IMR-90 (cell line): ENCODE data around the gene TP53I11. TPM values are rescaled to one million over a fixed set of nuclear protein-coding genes. Genes with fewer than 3 reads are reported as not detected.

Source experiments
- ATAC-seq: fragments of 200-7000 bp; cut with Tn5 transposase; 2 replicates; pipeline ENCODE4 v1.9.1; 2020; ENCODE audit warnings: low read depth, mild to moderate bottlenecking, moderate library complexity
- BruUV-seq: library from RNA; stranded (reverse); fragments of 400-500 nt; replicated peaks from 2 replicates; lab custom pipeline; 2021; lab: Mats Ljungman, UMichigan
- CTCF ChIA-PET: fragments of 300-600 bp; formaldehyde crosslinking; extraction: SDS; loops from one replicate; lab custom pipeline; 2021; ENCODE audit warnings: antibody characterized with exemption; lab: Yijun Ruan, JAX
- POLR2A ChIA-PET: fragments of 300-600 bp; sonication (Branson Sonifier 250); formaldehyde crosslinking; loops from one replicate; lab custom pipeline; 2022; ENCODE audit warnings: antibody characterized with exemption; ENCODE audit not compliant: unreplicated experiment; lab: Charles Lee
- DNase-seq: peaks from one replicate; pipeline ENCODE4 v3.0.0; 2013
- H2AFZ ChIP-seq: replicated peaks from 2 replicates; pipeline ENCODE3; 2013; ENCODE audit warnings: low read length, mild to moderate bottlenecking; ENCODE audit not compliant: poor library complexity
- H2AK5ac ChIP-seq: 2 replicates; pipeline ENCODE4 v1.6.1; 2013; ENCODE audit warnings: low read depth, low read length, inconsistent platforms
- H2AK9ac ChIP-seq: replicated peaks from 2 replicates; pipeline ENCODE3; 2013; ENCODE audit warnings: mild to moderate bottlenecking, low read depth, low read length, moderate library complexity; ENCODE audit not compliant: poor library complexity
- H2BK120ac ChIP-seq: 2 replicates; pipeline ENCODE4 v1.6.1; 2013; ENCODE audit warnings: low read depth, low read length, inconsistent platforms
- H2BK15ac ChIP-seq: 3 replicates; pipeline ENCODE4 v1.6.1; 2013; ENCODE audit warnings: low read depth, low read length, inconsistent platforms
- H2BK20ac ChIP-seq: 2 replicates; pipeline ENCODE4 v1.6.1; 2013; ENCODE audit warnings: low read depth, mild to moderate bottlenecking, inconsistent platforms, low read length, moderate library complexity
- H2BK5ac ChIP-seq: 2 replicates; pipeline ENCODE4 v1.6.1; 2013; ENCODE audit warnings: mild to moderate bottlenecking, low read depth, low read length, inconsistent platforms; ENCODE audit not compliant: poor library complexity, severe bottlenecking
- H3K14ac ChIP-seq: replicated peaks from 2 replicates; pipeline ENCODE4 v1.6.1; 2013; ENCODE audit warnings: low read depth, low read length, inconsistent platforms
- H3K18ac ChIP-seq: 2 replicates; pipeline ENCODE4 v1.6.1; 2013; ENCODE audit warnings: low read depth, low read length, control low read depth
- H3K23ac ChIP-seq: 2 replicates; pipeline ENCODE4 v1.6.1; 2013; ENCODE audit warnings: low read depth, low read length, inconsistent platforms
- H3K27ac ChIP-seq: 2 replicates; pipeline ENCODE4 v1.5.1; 2013; ENCODE audit warnings: mild to moderate bottlenecking, control low read depth, low read length; ENCODE audit not compliant: insufficient read depth
- H3K27me3 ChIP-seq: 2 replicates; pipeline ENCODE4 v1.6.1; 2013; ENCODE audit warnings: low read length; ENCODE audit not compliant: control insufficient read depth, insufficient read depth
- H3K36me3 ChIP-seq: 2 replicates; pipeline ENCODE4 v1.6.1; 2013; ENCODE audit warnings: low read length, mixed read lengths; ENCODE audit not compliant: control insufficient read depth, insufficient read depth
- H3K4ac ChIP-seq: 2 replicates; pipeline ENCODE4 v1.6.1; 2013; ENCODE audit warnings: low read depth, low read length, inconsistent platforms
- H3K4me1 ChIP-seq: 2 replicates; pipeline ENCODE4 v1.6.1; 2013; ENCODE audit warnings: low read length, mixed read lengths; ENCODE audit not compliant: control insufficient read depth, insufficient read depth
- H3K4me2 ChIP-seq: 2 replicates; pipeline ENCODE4 v1.6.1; 2013; ENCODE audit warnings: low read depth, mild to moderate bottlenecking, control low read depth, low read length, moderate library complexity
- H3K4me3 ChIP-seq: 2 replicates; pipeline ENCODE4 v1.5.1; 2013; ENCODE audit warnings: low read depth, mild to moderate bottlenecking, control low read depth, low read length, moderate library complexity; ENCODE audit not compliant: insufficient read depth
- H3K56ac ChIP-seq: 2 replicates; pipeline ENCODE4 v1.6.1; 2013; ENCODE audit warnings: low read length, inconsistent platforms; ENCODE audit not compliant: insufficient read depth; ENCODE audit errors: extremely low read depth
- H3K79me1 ChIP-seq, 2 experiments: 2 replicates each; pipeline ENCODE4 v1.6.1; 2013; ENCODE audit warnings: low read length in 2 of 2, inconsistent platforms in 1 of 2, low read depth in 1 of 2
- H3K9ac ChIP-seq: 2 replicates; pipeline ENCODE4 v1.6.1; 2013; ENCODE audit warnings: low read depth, low read length, control low read depth
- H3K9me1 ChIP-seq: 2 replicates; pipeline ENCODE4 v1.6.1; 2013; ENCODE audit warnings: low read length, inconsistent platforms; ENCODE audit not compliant: insufficient read depth
- H3K9me3 ChIP-seq: 2 replicates; pipeline ENCODE4 v1.6.1; 2013; ENCODE audit warnings: low read length; ENCODE audit not compliant: control insufficient read depth, insufficient read depth
- H4K20me1 ChIP-seq: 2 replicates; pipeline ENCODE4 v1.6.1; 2013; ENCODE audit warnings: low read length, inconsistent platforms; ENCODE audit not compliant: insufficient read depth
- H4K5ac ChIP-seq: 2 replicates; pipeline ENCODE4 v1.6.1; 2013; ENCODE audit warnings: mild to moderate bottlenecking, low read depth, low read length, control low read depth
- H4K8ac ChIP-seq, 2 experiments: 2 replicates each; pipeline ENCODE4 v1.6.1; 2013; ENCODE audit warnings: low read depth in 2 of 2, low read length in 2 of 2, control low read depth in 1 of 2, inconsistent platforms in 1 of 2
- H4K91ac ChIP-seq: 2 replicates; pipeline ENCODE4 v1.6.1; 2013; ENCODE audit warnings: low read depth, low read length, inconsistent platforms; ENCODE audit not compliant: insufficient read depth
- CEBPB ChIP-seq: IDR thresholded peaks from 2 replicates; pipeline ENCODE4 v1.6.1; 2012; ENCODE audit warnings: low read depth, low read length, improper control_type of control experiment
- CHD1 ChIP-seq: IDR thresholded peaks from 2 replicates; pipeline ENCODE4 v1.6.1; 2012; ENCODE audit warnings: low read depth, low read length, improper control_type of control experiment
- CTCF ChIP-seq: conservative IDR thresholded peaks from 2 replicates; pipeline ENCODE4 v1.5.1; 2012; ENCODE audit warnings: mild to moderate bottlenecking, low read depth, low read length, improper control_type of control experiment
- FOS ChIP-seq: fragments of 150-350 bp; IDR thresholded peaks from 2 replicates; pipeline ENCODE4 v1.6.1; 2016; ENCODE audit warnings: low read depth, low read length
- MAFK ChIP-seq: IDR thresholded peaks from 2 replicates; pipeline ENCODE4 v1.6.1; 2012; ENCODE audit warnings: low read depth, low read length, improper control_type of control experiment
- MAZ ChIP-seq: IDR thresholded peaks from 2 replicates; pipeline ENCODE4 v1.6.1; 2012; ENCODE audit warnings: low read depth, mild to moderate bottlenecking, low read length, improper control_type of control experiment, moderate library complexity, borderline replicate concordance
- MXI1 ChIP-seq: IDR thresholded peaks from 2 replicates; pipeline ENCODE4 v1.6.1; 2012; ENCODE audit warnings: low read depth, mild to moderate bottlenecking, low read length, moderate library complexity, borderline replicate concordance
- NFE2L2 ChIP-seq: fragments of 150-350 bp; IDR thresholded peaks from 2 replicates; pipeline ENCODE4 v1.6.1; 2016; ENCODE audit warnings: low read depth, mild to moderate bottlenecking, low read length
- POLR2A ChIP-seq: IDR thresholded peaks from 2 replicates; pipeline ENCODE4 v1.6.1; 2012; ENCODE audit warnings: mild to moderate bottlenecking, low read depth, low read length
- RAD21 ChIP-seq: IDR thresholded peaks from 2 replicates; pipeline ENCODE4 v1.6.1; 2012; ENCODE audit warnings: low read length, improper control_type of control experiment
- RCOR1 ChIP-seq: IDR thresholded peaks from 2 replicates; pipeline ENCODE4 v1.6.1; 2012; ENCODE audit warnings: mild to moderate bottlenecking, low read length, improper control_type of control experiment; ENCODE audit not compliant: insufficient replicate concordance
- RFX5 ChIP-seq: IDR thresholded peaks from 2 replicates; pipeline ENCODE4 v1.8.0; 2012; ENCODE audit warnings: low read depth, mild to moderate bottlenecking, low read length, moderate library complexity
- SMC3 ChIP-seq: fragments of 150-350 bp; IDR thresholded peaks from 2 replicates; pipeline ENCODE4 v1.6.1; 2016; ENCODE audit warnings: low read depth, mild to moderate bottlenecking, antibody characterized with exemption, low read length, moderate library complexity
- USF2 ChIP-seq: fragments of 150-350 bp; IDR thresholded peaks from 2 replicates; pipeline ENCODE4 v1.6.1; 2017; ENCODE audit warnings: mild to moderate bottlenecking, antibody characterized with exemption, low read length, low read depth
- WGBS, 2 experiments: methylation state at CpG; one replicate each; pipeline versions ENCODE4 v1.1.5 to v1.1.7; 2013; ENCODE audit warnings: missing lambda C conversion rate in 2 of 2; ENCODE audit not compliant: insufficient read length in 1 of 2; ENCODE audit errors: extremely low coverage in 2 of 2; 5-methylcytosine and 5-hydroxymethylcytosine counted together
- dilution Hi-C: fragments of 300-500 bp; cut with HindIII; formaldehyde crosslinking; loops from one replicate; pipeline ENCODE4 v1.14.3; 2018; ENCODE audit warnings: low sequenced_read_pairs; ENCODE audit not compliant: unreplicated experiment
- in situ Hi-C: fragments of 300-500 bp; cut with MboI; formaldehyde crosslinking; loops from 3 replicates; pipeline ENCODE4 v1.14.3; 2019; ENCODE audit warnings: low sequenced_read_pairs, inconsistent platforms, mixed read lengths
- intact Hi-C: fragments of 100-400 bp; cut with micrococcal nuclease; formaldehyde crosslinking; loops from 2 replicates; pipeline ENCODE4 v1.10.0; 2022
- polyA plus RNA-seq, 3 experiments: library from polyadenylated mRNA; depleted of rRNA; stranded (reverse); fragments of >200 nt; gene quantifications; 2 replicates each; pipeline ENCODE4 v1.2.3, GENCODE V29; 2012; ENCODE audit warnings: low replicate concordance in 1 of 3
- total RNA-seq: library from RNA; depleted of rRNA; stranded (reverse); fragments of >200 nt; gene quantifications from 2 replicates; pipeline ENCODE4 v1.2.3, GENCODE V29; 2012

Gene TP53I11
- total and polyA plus RNA-seq, 2 of the 4 experiments (the other 2 are of a cell fraction) = 3.9 to 22.0 TPM

GRCh38 chr11:44885919-44886789, 64.5 kb downstream of the TP53I11 start:
- no peak overlapping the region for H3K4me3 ChIP-seq
- H3K23ac ChIP-seq = no peak overlapping the region
- H2AK5ac ChIP-seq = peak overlapping the region; percentile 11; the same call in 1 of the 2 replicates
- ATAC-seq = peak; percentile 9; the same call in 1 of the 2 replicates
- in situ Hi-C loops = no loop called here
- CTCF ChIA-PET = interaction anchor here (0.7 to 1.3 kb wide), 2 partner anchors 8 to 12 kb away, joined by 3 read pairs; no protein-coding TSS in a partner anchor
- no peak for DNase-seq
- H3K4me2 ChIP-seq = no peak overlapping the region
- peak overlapping the region; percentile 23 for H2BK5ac ChIP-seq
- peak overlapping the region; percentile 4; the same call in 1 of the 2 replicates for H2BK120ac ChIP-seq
- peaks cover 18% of the 10 kb centered on the region for H3K27me3 ChIP-seq
- POLR2A ChIA-PET = no interaction called here
- no peak overlapping the region for H2AFZ ChIP-seq
- no peak overlapping the region for H3K9ac ChIP-seq
- H2AK9ac ChIP-seq = no peak overlapping the region
- no peak overlapping the region; the same call in 1 of the 2 replicates for H2BK20ac ChIP-seq
- peak overlapping the region; percentile 53 for H3K18ac ChIP-seq
- intact Hi-C loops = loop anchor here (2.0 to 5.0 kb wide), 3 partner anchors 44 to 157 kb away; no protein-coding TSS in a partner anchor
- peak overlapping the region; percentile 16; the same call in 1 of the 2 replicates for H4K91ac ChIP-seq
- peak overlapping the region; percentile 34; the same call in 1 of the 2 replicates for H3K4ac ChIP-seq
- no peak overlapping the region for H4K8ac ChIP-seq
- no peaks in the 10 kb centered on the region for H4K20me1 ChIP-seq
- H3K9me3 ChIP-seq = no peaks in the 10 kb centered on the region
- no peaks in the 10 kb centered on the region for H3K9me1 ChIP-seq
- WGBS, 2 experiments = 79% methylated on average over 8 of the region's 13 CpGs; no CpG with 5 or more reads in 1 of the 2 experiments
- H3K36me3 ChIP-seq = no peaks in the 10 kb centered on the region
- peaks cover 11% of the 10 kb centered on the region for H3K4me1 ChIP-seq
- H2BK15ac ChIP-seq = no peak overlapping the region
- BruUV-seq = no TSS peak
- H3K56ac ChIP-seq = no peak overlapping the region
- no peaks in the 10 kb centered on the region for H3K79me1 ChIP-seq
- peak overlapping the region; percentile 14; the same call in 1 of the 2 replicates for H4K5ac ChIP-seq
- no peak overlapping the region for H3K14ac ChIP-seq
- H3K27ac ChIP-seq = no peak overlapping the region
- dilution Hi-C loops = loop anchor here (25.0 kb wide), 1 partner anchor 124 kb away; no protein-coding TSS in a partner anchor
- TF ChIP-seq CEBPB (no peak), USF2 (no peak), FOS (no peak), SMC3 (no peak), RFX5 (no peak), MAFK (no peak), CHD1 (no peak), RCOR1 (no peak), POLR2A (no peak), MAZ (no peak), MXI1 (no peak), CTCF (no peak), RAD21 (no peak), NFE2L2 (no peak)
